ENCODE data around the gene PAK4. TPM values are rescaled to one million over a fixed set of nuclear protein-coding genes. Genes with fewer than 3 reads are reported as not detected.

PAK4 gene
- total and polyA plus RNA-seq, 5 donors from 2014 or later = 0.87 to 10.9 (median 1.8) TPM

DNA sequence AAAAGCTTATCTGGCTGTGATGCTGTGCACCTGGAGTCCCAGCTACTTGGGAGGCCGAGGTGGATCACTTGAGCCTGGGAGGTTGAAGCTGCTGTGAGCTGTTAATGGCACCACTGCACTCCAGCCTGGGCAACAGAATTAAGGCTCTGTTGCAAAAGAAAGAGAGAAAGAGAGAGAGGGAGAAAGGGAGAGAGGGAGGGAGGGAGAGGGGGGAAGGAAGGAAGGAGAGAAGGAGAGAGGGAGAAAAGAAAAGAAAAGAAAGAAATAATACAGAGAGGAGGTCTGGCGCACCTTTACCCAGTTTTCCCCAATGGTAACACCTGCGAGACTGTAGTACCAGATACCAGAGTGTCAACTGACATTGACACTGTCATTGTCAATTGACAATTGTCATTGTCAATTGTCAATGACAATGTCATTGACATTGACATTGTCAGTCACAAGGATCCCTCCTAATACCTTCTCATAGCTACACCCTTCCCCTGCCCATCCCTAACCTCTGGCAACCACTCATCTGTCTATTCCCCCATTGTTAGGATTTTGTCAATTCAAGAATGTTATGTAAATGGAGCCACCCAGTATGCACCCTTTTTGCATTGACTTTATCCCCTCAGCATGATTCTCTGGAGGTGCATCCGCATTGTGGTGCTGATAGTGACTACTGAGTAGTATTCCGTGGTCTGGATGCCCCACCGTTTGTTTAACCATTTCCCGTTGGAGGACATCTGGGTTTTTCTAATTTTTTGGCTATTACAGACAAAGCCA, 21.3 kb downstream of the PAK4 start:
- Histone ChIP-seq H3K36me3 (ENCODE audit: control insufficient read depth, insufficient read depth, low read length) (peaks cover 4% of the 10 kb centered on the region), H3K27ac (ENCODE audit: insufficient read depth, low read length, poor library complexity, severe bottlenecking) (no peak overlapping the region), H3K9me3 (ENCODE audit: control insufficient read depth in 2 of 2, low read length in 2 of 2) (no peaks in the 10 kb centered on the region), H3K4me3 (ENCODE audit: low read depth, low read length) (no peak overlapping the region), H3K4me1 (ENCODE audit: control insufficient read depth, insufficient read depth, low read length, poor library complexity, severe bottlenecking) (no peaks in the 10 kb centered on the region), H3K27me3 (ENCODE audit: control insufficient read depth, insufficient read depth, low read length) (no peaks in the 10 kb centered on the region)
- Mint-ChIP-seq H3K4me3 (peak overlapping the region in 1 of 4 donors; percentile 24), H3K9me3 (no peaks in the 10 kb centered on the region), H3K4me1 (peaks cover 5 to 39% (median 20%) of the 10 kb centered on the region in 4 donors), H3K27ac (peak overlapping the region in 1 of 3 donors; percentile 69), H3K36me3 (no peaks in the 10 kb centered on the region), H3K27me3 (no peaks in the 10 kb centered on the region)
- no peak for ATAC-seq (ENCODE audit: low read depth in 2 of 2)
- DNase-seq = no peak

- H3K27me3 Mint-ChIP-seq = no peaks in the 10 kb centered on the region
- ATAC-seq (ENCODE audit: low read depth in 2 of 2) (peak; percentile 46), DNase-seq (peak in 2 of 3 donors; percentile 21 to 43)
- Histone ChIP-seq H3K4me1 (ENCODE audit: control insufficient read depth, insufficient read depth, low read length, poor library complexity, severe bottlenecking) (no peaks in the 10 kb centered on the region), H3K27ac (ENCODE audit: insufficient read depth, low read length, poor library complexity, severe bottlenecking) (no peak overlapping the region), H3K27me3 (ENCODE audit: control insufficient read depth, insufficient read depth, low read length) (no peaks in the 10 kb centered on the region), H3K9me3 (ENCODE audit: control insufficient read depth in 2 of 2, low read length in 2 of 2) (no peaks in the 10 kb centered on the region), H3K36me3 (ENCODE audit: control insufficient read depth, insufficient read depth, low read length) (peaks cover 4% of the 10 kb centered on the region), H3K4me3 (ENCODE audit: low read depth, low read length) (no peak overlapping the region)
- H3K4me3 Mint-ChIP-seq = peak overlapping the region in 2 of 4 donors; percentile 21 to 52
- no peaks in the 10 kb centered on the region for H3K36me3 Mint-ChIP-seq
- H3K9me3 Mint-ChIP-seq = no peaks in the 10 kb centered on the region
- peaks cover 5 to 40% (median 20%) of the 10 kb centered on the region in 4 donors for H3K4me1 Mint-ChIP-seq
- H3K27ac Mint-ChIP-seq = peak overlapping the region in 2 of 3 donors; percentile 42 to 69
Observed at GRCh38 chr19:39147480-39147879, 21.9 kb downstream of the PAK4 start.

DNA sequence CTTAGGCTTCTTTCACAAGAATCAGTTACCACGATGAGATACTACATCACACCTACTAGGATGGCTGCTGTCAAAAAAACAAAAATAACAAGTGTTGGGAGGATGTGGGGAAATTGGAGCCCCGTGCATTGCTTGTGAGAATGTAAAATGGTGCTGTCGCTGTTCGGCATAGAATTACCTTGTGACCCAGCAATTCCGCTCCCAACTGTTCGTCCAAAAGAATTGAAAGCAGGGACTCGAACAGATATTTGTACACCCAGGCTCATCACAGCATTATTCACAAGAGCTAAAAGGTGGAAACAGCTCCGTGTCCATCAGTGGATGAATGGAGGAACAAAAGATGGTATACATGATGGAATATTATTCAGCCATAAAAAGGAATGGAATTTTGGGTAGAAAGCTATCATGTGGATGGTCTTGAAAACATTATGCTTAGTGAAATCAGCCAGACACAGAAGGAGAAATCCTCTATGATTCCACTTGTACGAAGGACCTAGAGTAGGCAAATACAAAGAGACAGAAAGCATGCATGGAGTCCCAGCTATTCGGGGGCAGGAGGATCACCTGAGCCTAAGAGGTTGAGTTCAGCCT, 23.4 kb downstream of the PAK4 start:
- Mint-ChIP-seq H3K4me3 (no peak overlapping the region), H3K4me1 (peaks cover 5 to 40% (median 20%) of the 10 kb centered on the region in 4 donors), H3K27ac (no peak overlapping the region), H3K9me3 (no peaks in the 10 kb centered on the region), H3K36me3 (peaks cover 3% of the 10 kb centered on the region), H3K27me3 (peaks cover 4% of the 10 kb centered on the region)
- Histone ChIP-seq H3K4me1 (ENCODE audit: control insufficient read depth, insufficient read depth, low read length, poor library complexity, severe bottlenecking) (no peaks in the 10 kb centered on the region), H3K4me3 (ENCODE audit: low read depth, low read length) (no peak overlapping the region), H3K9me3 (ENCODE audit: control insufficient read depth in 2 of 2, low read length in 2 of 2) (no peaks in the 10 kb centered on the region), H3K27me3 (ENCODE audit: control insufficient read depth, insufficient read depth, low read length) (no peaks in the 10 kb centered on the region), H3K36me3 (ENCODE audit: control insufficient read depth, insufficient read depth, low read length) (peaks cover 4% of the 10 kb centered on the region), H3K27ac (ENCODE audit: insufficient read depth, low read length, poor library complexity, severe bottlenecking) (no peak overlapping the region)
- ATAC-seq (ENCODE audit: low read depth in 2 of 2) = no peak
- no peak for DNase-seq

DNA sequence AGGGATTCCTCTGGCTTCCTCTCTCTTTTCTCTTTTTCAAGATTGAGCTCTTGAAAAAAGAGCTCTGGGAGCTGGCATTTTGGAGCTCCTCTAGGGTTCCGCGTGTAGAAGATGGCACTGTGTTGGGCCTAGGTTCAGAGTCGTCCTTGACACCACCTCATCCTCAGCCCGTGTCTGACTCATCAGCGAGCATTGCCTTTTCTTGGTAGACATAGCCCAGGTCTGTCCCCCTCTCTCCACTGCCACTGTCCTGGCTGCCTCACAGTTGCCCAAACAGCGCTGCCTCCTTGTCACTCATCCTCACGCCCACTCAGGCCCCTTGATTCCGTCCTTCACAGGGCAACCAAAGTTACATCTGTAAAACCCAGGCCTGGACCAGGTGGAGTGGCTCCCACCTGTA, 24.6 kb downstream of the PAK4 start:
- H3K27me3 Mint-ChIP-seq = peaks cover 4% of the 10 kb centered on the region
- Histone ChIP-seq H3K4me1 (ENCODE audit: control insufficient read depth, insufficient read depth, low read length, poor library complexity, severe bottlenecking) (no peaks in the 10 kb centered on the region), H3K9me3 (ENCODE audit: control insufficient read depth in 2 of 2, low read length in 2 of 2) (no peaks in the 10 kb centered on the region), H3K4me3 (ENCODE audit: low read depth, low read length) (no peak overlapping the region), H3K27me3 (ENCODE audit: control insufficient read depth, insufficient read depth, low read length) (no peaks in the 10 kb centered on the region), H3K36me3 (ENCODE audit: control insufficient read depth, insufficient read depth, low read length) (peaks cover 4% of the 10 kb centered on the region), H3K27ac (ENCODE audit: insufficient read depth, low read length, poor library complexity, severe bottlenecking) (no peak overlapping the region)
- H3K9me3 Mint-ChIP-seq = no peaks in the 10 kb centered on the region
- H3K27ac Mint-ChIP-seq = no peak overlapping the region
- no peak for DNase-seq
- no peak for ATAC-seq (ENCODE audit: low read depth in 2 of 2)
- H3K4me1 Mint-ChIP-seq = peaks cover 5 to 37% (median 17%) of the 10 kb centered on the region in 4 donors
- peaks cover 4% of the 10 kb centered on the region for H3K36me3 Mint-ChIP-seq
- no peak overlapping the region for H3K4me3 Mint-ChIP-seq

DNA sequence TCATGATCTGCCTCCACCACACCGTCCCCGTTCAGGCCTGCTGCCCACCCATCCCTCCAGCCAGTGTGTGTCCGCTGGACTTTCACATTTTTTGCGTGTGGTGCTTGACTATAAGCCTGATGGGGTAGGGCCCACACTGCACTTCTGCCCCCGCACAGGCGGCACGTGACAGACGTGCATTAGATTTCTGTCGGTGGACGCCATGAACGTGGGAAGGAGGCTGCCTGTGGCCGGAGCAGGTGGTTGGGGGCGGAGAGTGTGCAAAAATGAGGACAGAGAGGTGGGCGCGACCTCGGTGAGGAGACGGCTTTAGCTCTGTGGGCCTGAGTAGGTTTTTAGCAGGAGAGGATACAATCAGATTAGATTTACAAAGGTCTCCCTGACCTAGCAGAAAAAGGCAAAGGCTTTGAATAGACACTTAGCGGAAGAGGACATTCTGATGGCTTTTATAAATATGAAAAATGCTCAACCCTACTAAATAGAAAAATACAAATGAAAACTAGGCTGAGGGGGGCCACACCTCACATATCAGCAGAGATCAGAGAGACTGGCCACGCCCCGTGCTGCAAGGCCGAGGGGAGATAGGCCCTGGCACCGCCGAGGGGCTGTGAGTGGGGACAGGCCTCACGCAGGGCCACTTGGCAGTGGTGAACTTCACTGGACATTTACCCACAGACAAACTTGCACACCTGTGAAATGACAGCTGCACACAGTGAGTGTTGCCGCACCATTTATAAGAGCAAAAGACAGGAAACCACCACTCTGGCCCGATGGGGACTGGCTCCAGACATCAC, 25.4 kb downstream of the PAK4 start:
- Histone ChIP-seq H3K27ac (ENCODE audit: insufficient read depth, low read length, poor library complexity, severe bottlenecking) (no peak overlapping the region), H3K27me3 (ENCODE audit: control insufficient read depth, insufficient read depth, low read length) (no peaks in the 10 kb centered on the region), H3K9me3 (ENCODE audit: control insufficient read depth in 2 of 2, low read length in 2 of 2) (no peaks in the 10 kb centered on the region), H3K4me1 (ENCODE audit: control insufficient read depth, insufficient read depth, low read length, poor library complexity, severe bottlenecking) (no peaks in the 10 kb centered on the region), H3K4me3 (ENCODE audit: low read depth, low read length) (no peak overlapping the region), H3K36me3 (ENCODE audit: control insufficient read depth, insufficient read depth, low read length) (peaks cover 4% of the 10 kb centered on the region)
- Mint-ChIP-seq H3K4me1 (peaks cover 5 to 38% (median 17%) of the 10 kb centered on the region in 4 donors), H3K9me3 (no peaks in the 10 kb centered on the region), H3K36me3 (peaks cover 4% of the 10 kb centered on the region), H3K27ac (no peak overlapping the region), H3K4me3 (peak overlapping the region in 1 of 4 donors; percentile 56), H3K27me3 (peaks cover 4% of the 10 kb centered on the region)
- ATAC-seq (ENCODE audit: low read depth in 2 of 2) = no peak
- DNase-seq = no peak

- Mint-ChIP-seq H3K27ac (no peak overlapping the region), H3K36me3 (peaks cover 4% of the 10 kb centered on the region), H3K4me1 (peaks cover 5 to 35% (median 14%) of the 10 kb centered on the region in 4 donors), H3K9me3 (no peaks in the 10 kb centered on the region), H3K27me3 (peaks cover 4% of the 10 kb centered on the region), H3K4me3 (no peak overlapping the region)
- no peaks in the 10 kb centered on the region for H3K4me1 ChIP-seq (ENCODE audit: control insufficient read depth, insufficient read depth, low read length, poor library complexity, severe bottlenecking)
- no peak overlapping the region for H3K27ac ChIP-seq (ENCODE audit: insufficient read depth, low read length, poor library complexity, severe bottlenecking)
- H3K9me3 ChIP-seq (ENCODE audit: control insufficient read depth in 2 of 2, low read length in 2 of 2) = no peaks in the 10 kb centered on the region
- peaks cover 4% of the 10 kb centered on the region for H3K36me3 ChIP-seq (ENCODE audit: control insufficient read depth, insufficient read depth, low read length)
- ATAC-seq (ENCODE audit: low read depth in 2 of 2) = no peak
- no peaks in the 10 kb centered on the region for H3K27me3 ChIP-seq (ENCODE audit: control insufficient read depth, insufficient read depth, low read length)
- no peak overlapping the region for H3K4me3 ChIP-seq (ENCODE audit: low read depth, low read length)
- DNase-seq = no peak
Observed at GRCh38 chr19:39152066-39152465, 26.5 kb downstream of the PAK4 start.

- Mint-ChIP-seq H3K9me3 (no peaks in the 10 kb centered on the region), H3K4me3 (no peak overlapping the region), H3K27ac (peak overlapping the region in 2 of 3 donors; percentile 20 to 51), H3K27me3 (peaks cover 4% of the 10 kb centered on the region), H3K4me1 (peaks cover 0 to 36% (median 9%) of the 10 kb centered on the region in 4 donors), H3K36me3 (peaks cover 4% of the 10 kb centered on the region)
- no peak for ATAC-seq (ENCODE audit: low read depth in 2 of 2)
- Histone ChIP-seq H3K4me3 (ENCODE audit: low read depth, low read length) (no peak overlapping the region), H3K9me3 (ENCODE audit: control insufficient read depth in 2 of 2, low read length in 2 of 2) (no peaks in the 10 kb centered on the region), H3K27me3 (ENCODE audit: control insufficient read depth, insufficient read depth, low read length) (no peaks in the 10 kb centered on the region), H3K4me1 (ENCODE audit: control insufficient read depth, insufficient read depth, low read length, poor library complexity, severe bottlenecking) (no peaks in the 10 kb centered on the region), H3K27ac (ENCODE audit: insufficient read depth, low read length, poor library complexity, severe bottlenecking) (no peak overlapping the region), H3K36me3 (ENCODE audit: control insufficient read depth, insufficient read depth, low read length) (no peaks in the 10 kb centered on the region)
- no peak for DNase-seq
Observed at GRCh38 chr19:39154100-39154628, 28.6 kb downstream of the PAK4 start.

Measured in CD4-positive, CD25-positive, alpha-beta regulatory T cell (primary cell).